Activated naive CD4-positive, alpha-beta T cell treated with anti-CD3 and anti-CD28 coated beads, Interleukin-2, amount 10 ng/mL, durations not matched to agents 7 days and 5 days (primary cell): Measurements from ENCODE around the gene ECM1.

Experiments used
- CTCF ChIA-PET: fragments of 350-600 bp; sonication (Branson Sonifier 250); formaldehyde crosslinking; loops from one replicate; lab custom pipeline; 2021; ENCODE audit warnings: antibody characterized with exemption; lab: Charles Lee
- DNase-seq: peaks from one replicate; pipeline ENCODE4 v3.0.0-alpha.2; 2020
- H3K27ac Mint-ChIP-seq: one replicate; pipeline ENCODE4 v1.8.0; 2021; ENCODE audit warnings: mild to moderate bottlenecking, moderate library complexity, mixed read lengths
- H3K27me3 Mint-ChIP-seq: one replicate; pipeline ENCODE4 v1.8.0; 2021; ENCODE audit warnings: mild to moderate bottlenecking, mixed read lengths
- H3K36me3 Mint-ChIP-seq: one replicate; pipeline ENCODE4 v1.8.0; 2021; ENCODE audit warnings: mixed read lengths
- H3K4me1 Mint-ChIP-seq: one replicate; pipeline ENCODE4 v1.8.0; 2021; ENCODE audit warnings: mixed read lengths
- H3K4me3 Mint-ChIP-seq: one replicate; pipeline ENCODE4 v1.8.0; 2021; ENCODE audit warnings: mild to moderate bottlenecking, moderate library complexity, mixed read lengths
- H3K9me3 Mint-ChIP-seq: one replicate; pipeline ENCODE4 v1.8.0; 2021; ENCODE audit warnings: mixed read lengths

Gene ECM1

DNA sequence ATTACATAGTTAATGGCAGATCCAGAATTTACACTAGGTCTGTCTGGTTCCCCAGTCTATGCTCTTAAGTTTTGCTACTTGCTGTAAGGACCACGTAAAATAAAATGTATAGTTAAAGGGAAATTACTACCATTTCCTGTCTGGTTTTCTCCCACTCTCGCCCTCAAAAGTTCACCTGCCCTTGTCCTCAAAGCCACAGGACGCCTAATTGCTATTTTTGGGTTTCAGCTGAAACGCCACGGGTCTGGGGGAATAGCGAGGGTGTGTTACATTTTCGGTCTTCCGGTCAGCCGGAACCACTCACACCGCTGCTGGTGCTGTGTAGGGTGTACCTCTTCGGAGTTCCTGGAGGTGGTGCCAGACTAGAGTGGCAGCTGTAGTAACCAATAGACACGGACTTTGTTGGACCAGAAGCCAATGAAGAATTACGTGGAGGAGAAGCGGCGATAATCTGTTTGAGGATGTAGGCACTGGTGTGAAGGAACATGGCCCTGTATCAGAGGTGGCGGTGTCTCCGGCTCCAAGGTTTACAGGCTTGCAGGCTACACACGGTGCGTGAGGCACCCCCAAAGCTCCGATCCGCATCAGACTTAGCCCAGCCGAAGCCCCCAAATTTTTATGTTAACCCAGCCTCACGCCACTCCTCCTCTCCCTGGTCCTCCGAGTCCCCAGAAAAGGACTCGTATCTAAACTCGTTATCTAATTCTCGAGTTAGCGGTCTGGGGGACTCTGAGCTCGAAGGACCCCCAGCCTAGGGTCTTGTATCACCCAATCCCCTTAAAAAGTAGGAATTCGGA is 20.7 kb upstream of the ECM1 start, which contains the start of gene TARS2:
TSS of gene TARS2 (plus strand) at position 454 of the 797 bp plus-strand sequence. CDS start at position 486, 32 bp downstream.
- CTCF ChIA-PET, result interaction anchor here (1.1 kb wide), 1 partner anchor 231 kb away, joined by 3 read pairs; no protein-coding TSS in a partner anchor
- peaks cover 27% of the 10 kb centered on the region for H3K4me1 Mint-ChIP-seq
- peak within 1 kb of the TSS; percentile 94 for H3K27ac Mint-ChIP-seq
- peak; percentile 97 for DNase-seq
- H3K4me3 Mint-ChIP-seq, result peak within 1 kb of the TSS; percentile 92
- peaks cover 20% of the 10 kb centered on the region for H3K36me3 Mint-ChIP-seq
- no peaks in the 10 kb centered on the region for H3K27me3 Mint-ChIP-seq
- H3K9me3 Mint-ChIP-seq, result no peaks in the 10 kb centered on the region

DNA sequence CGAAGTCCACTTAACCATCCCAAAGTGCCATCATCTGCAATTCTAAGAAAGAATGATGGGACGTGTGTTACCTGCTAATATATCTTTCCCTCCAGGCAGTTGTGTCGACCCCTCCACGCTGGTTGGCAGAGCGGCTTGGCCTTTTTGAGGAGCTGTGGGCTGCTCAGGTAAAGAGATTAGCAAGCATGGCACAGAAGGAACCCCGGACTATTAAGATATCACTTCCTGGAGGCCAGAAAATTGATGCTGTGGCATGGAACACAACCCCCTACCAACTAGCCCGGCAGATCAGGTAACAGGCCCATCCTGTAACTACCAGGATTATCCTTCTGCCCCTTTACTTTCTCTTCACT is 20.2 kb upstream of the ECM1 start:
- Mint-ChIP-seq H3K4me3 (peak overlapping the region; percentile 92), H3K4me1 (peaks cover 27% of the 10 kb centered on the region), H3K27me3 (no peaks in the 10 kb centered on the region), H3K9me3 (no peaks in the 10 kb centered on the region), H3K27ac (peak overlapping the region; percentile 94), H3K36me3 (peaks cover 22% of the 10 kb centered on the region)
- no peak for DNase-seq
- CTCF ChIA-PET, result interaction anchor here (1.1 kb wide), 1 partner anchor 232 kb away, joined by 3 read pairs; no protein-coding TSS in a partner anchor

DNA sequence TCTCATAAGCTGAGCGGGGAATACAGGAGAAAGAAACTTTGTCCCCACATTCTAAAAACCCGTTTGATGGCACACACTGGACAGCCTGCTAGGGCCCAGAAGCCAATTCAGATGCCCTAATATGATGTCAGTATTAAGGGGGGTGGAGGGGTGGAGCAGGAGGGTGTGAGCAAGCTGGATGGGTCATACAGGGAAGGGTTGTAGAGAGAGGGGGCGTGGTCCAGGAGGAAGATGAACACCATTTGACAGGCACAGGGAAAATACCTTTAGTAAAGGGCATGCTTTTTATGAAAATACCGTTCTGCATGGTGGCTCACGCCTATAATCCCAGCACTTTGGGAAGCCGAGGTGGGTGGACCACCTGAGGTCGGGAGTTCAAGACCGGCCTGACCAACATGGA is 14.7 kb upstream of the ECM1 start:
- DNase-seq, result no peak
- H3K9me3 Mint-ChIP-seq, result no peaks in the 10 kb centered on the region
- no peak overlapping the region for H3K27ac Mint-ChIP-seq
- H3K27me3 Mint-ChIP-seq, result no peaks in the 10 kb centered on the region
- peaks cover 12% of the 10 kb centered on the region for H3K4me1 Mint-ChIP-seq
- CTCF ChIA-PET, result no interaction called here
- H3K4me3 Mint-ChIP-seq, result no peak overlapping the region
- H3K36me3 Mint-ChIP-seq, result peaks cover 46% of the 10 kb centered on the region

DNA sequence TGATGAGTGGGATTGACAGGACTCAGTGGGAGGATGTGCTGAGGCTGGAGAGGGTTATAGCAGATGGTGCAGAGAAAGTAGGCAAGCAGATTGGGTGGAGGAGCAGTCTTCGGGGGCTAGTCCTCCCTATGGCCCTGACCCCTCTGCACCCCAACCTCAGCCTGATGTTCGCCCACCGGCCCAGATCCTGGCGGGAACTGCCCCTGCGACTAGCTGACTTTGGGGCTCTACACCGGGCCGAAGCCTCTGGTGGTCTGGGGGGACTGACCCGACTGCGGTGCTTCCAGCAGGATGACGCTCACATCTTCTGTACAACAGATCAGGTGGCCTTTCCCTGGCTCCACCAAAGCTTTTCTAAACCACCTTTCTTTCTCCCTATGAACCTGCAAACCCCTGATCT is 9.6 kb upstream of the ECM1 start:
- CTCF ChIA-PET, result no interaction called here

DNA sequence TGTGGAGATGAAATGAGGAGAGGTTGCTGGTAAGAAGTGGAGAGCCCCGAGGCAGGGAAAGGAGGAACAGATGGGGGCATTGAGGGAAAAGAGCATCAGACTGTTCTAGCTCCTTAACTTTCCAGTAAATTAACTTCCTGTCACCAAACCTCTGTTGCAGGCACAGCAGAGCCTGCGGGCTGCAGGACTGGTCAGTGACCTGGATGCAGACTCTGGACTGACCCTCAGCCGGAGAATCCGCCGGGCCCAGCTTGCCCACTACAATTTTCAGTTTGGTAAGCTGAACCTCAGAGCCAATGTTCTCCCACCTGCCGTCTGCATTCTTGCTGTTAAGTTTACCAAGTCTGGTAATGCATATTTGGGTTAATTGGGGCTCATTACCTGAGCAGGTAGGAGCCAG is 2.5 kb upstream of the ECM1 start:
- Mint-ChIP-seq H3K27ac (no peak overlapping the region), H3K36me3 (peaks cover 31% of the 10 kb centered on the region), H3K4me3 (no peak overlapping the region), H3K27me3 (no peaks in the 10 kb centered on the region), H3K9me3 (no peaks in the 10 kb centered on the region), H3K4me1 (peaks cover 9% of the 10 kb centered on the region)
- CTCF ChIA-PET, result no interaction called here
- DNase-seq, result no peak

More for the DNA sequence above, 9.6 kb upstream of the ECM1 start:
- no peaks in the 10 kb centered on the region for H3K4me1 Mint-ChIP-seq
- H3K4me3 Mint-ChIP-seq, result no peak overlapping the region
- no peaks in the 10 kb centered on the region for H3K27me3 Mint-ChIP-seq
- no peaks in the 10 kb centered on the region for H3K9me3 Mint-ChIP-seq
- DNase-seq, result no peak
- H3K27ac Mint-ChIP-seq, result no peak overlapping the region
- H3K36me3 Mint-ChIP-seq, result peaks cover 35% of the 10 kb centered on the region

DNA sequence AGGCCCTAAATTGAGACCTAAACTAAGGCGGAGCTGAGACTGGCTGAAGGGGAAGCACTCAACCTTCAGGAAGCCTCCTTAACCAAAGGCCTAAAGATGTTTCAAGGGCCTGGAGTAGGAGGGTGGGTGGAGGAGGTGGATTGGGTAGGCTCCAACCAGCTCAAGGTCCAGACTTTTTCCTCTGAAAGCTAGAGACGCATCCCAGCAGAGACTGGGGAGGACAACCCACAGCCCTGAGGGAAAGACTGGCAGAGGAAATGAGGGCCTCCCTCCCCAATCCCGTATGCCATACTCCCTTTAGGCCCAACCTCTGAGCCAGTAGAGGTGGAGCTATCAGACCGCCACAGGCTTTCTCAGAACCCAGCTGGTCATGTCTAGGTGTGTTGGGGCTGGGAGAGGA is 1.1 kb downstream of the ECM1 start:
- Mint-ChIP-seq H3K27ac (no peak overlapping the region), H3K36me3 (peaks cover 23% of the 10 kb centered on the region), H3K27me3 (no peaks in the 10 kb centered on the region), H3K4me1 (peaks cover 13% of the 10 kb centered on the region), H3K9me3 (no peaks in the 10 kb centered on the region), H3K4me3 (no peak overlapping the region)
- DNase-seq, result no peak
- CTCF ChIA-PET, result interaction anchor here (1.0 kb wide), 1 partner anchor 20 kb away, joined by 3 read pairs; no protein-coding TSS in a partner anchor

DNA sequence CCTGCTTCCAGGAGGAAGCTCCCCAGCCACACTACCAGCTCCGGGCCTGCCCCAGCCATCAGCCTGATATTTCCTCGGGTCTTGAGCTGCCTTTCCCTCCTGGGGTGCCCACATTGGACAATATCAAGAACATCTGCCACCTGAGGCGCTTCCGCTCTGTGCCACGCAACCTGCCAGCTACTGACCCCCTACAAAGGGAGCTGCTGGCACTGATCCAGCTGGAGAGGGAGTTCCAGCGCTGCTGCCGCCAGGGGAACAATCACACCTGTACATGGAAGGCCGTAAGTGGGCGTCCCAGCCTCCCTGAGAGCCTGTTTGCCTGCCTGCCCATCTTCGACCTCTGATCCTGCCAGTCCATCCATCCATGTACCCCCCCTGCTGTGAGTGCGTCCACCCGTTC is 3.6 kb downstream of the ECM1 start:
- H3K9me3 Mint-ChIP-seq, result no peaks in the 10 kb centered on the region
- H3K27ac Mint-ChIP-seq, result no peak overlapping the region
- H3K27me3 Mint-ChIP-seq, result peaks cover 4% of the 10 kb centered on the region
- no peak overlapping the region for H3K4me3 Mint-ChIP-seq
- no peak for DNase-seq
- CTCF ChIA-PET, result no interaction called here
- H3K4me1 Mint-ChIP-seq, result peaks cover 34% of the 10 kb centered on the region
- peaks cover 9% of the 10 kb centered on the region for H3K36me3 Mint-ChIP-seq

DNA sequence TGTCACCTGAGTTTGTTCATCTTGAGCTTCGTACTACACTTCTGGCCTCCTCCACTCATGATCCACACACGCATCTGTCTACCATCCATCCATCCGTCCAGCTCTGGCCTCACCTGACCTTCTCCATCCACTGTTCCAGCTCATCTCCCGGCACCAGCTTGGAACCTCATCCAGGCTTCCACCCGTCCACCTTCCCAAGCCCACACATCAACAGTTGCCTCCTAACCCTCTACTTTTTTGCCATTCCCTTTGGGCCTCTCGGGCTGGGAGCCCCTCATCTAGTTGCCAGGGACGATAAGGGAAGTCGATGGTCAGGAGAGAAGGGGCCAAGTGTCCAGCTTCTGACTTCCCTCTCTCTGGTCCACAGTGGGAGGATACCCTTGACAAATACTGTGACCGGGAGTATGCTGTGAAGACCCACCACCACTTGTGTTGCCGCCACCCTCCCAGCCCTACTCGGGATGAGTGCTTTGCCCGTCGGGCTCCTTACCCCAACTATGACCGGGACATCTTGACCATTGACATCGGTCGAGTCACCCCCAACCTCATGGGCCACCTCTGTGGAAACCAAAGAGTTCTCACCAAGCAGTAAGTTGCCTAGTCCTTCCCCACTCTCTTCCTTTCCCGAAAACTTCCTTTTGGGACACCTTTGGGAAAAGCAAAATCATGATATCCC is 4.2 kb downstream of the ECM1 start:
- Mint-ChIP-seq H3K27me3 (peaks cover 4% of the 10 kb centered on the region), H3K36me3 (peaks cover 4% of the 10 kb centered on the region), H3K9me3 (no peaks in the 10 kb centered on the region), H3K4me1 (peaks cover 38% of the 10 kb centered on the region), H3K27ac (no peak overlapping the region), H3K4me3 (no peak overlapping the region)
- DNase-seq, result no peak
- CTCF ChIA-PET, result no interaction called here

DNA sequence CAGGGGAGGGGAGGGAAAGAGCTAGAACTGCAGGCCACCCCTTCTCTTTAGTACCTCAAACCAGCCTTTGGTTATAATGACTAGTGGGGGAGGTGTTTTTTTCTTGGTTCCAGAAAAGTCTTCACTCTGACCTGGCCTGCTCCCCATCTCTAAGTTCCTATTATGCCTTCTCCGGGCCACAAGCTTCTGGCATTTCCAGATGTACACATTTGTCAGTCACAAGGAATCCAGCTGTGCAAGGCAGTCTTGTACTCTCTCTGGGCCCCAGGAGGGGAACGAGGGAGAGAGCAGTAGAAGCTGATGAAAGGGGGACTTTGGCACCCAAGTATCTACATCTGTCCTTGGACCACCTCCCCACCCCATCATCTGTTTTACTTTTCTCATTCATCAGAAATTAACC is 4.9 kb downstream of the ECM1 start:
- Mint-ChIP-seq H3K27ac (no peak overlapping the region), H3K4me3 (no peak overlapping the region), H3K9me3 (no peaks in the 10 kb centered on the region), H3K27me3 (peaks cover 4% of the 10 kb centered on the region), H3K4me1 (peaks cover 38% of the 10 kb centered on the region), H3K36me3 (peaks cover under 1% of the 10 kb centered on the region)
- no peak for DNase-seq
- CTCF ChIA-PET, result no interaction called here

DNA sequence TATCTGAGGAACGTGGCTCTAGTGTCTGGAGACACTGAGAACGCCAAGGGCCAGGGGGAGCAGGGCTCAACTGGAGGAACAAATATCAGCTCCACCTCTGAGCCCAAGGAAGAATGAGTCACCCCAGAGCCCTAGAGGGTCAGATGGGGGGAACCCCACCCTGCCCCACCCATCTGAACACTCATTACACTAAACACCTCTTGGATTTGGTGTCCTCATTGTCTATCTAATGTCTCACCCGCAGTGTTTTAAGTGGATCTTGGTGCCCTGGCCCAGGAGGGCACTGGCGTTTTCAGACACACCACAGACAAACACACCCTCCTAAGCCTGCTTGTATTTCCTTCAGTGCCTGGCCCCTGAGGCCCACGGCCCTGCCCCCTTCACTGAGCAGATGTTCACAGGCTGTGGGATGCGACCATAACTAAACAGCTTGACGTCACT is 5.5 kb downstream of the ECM1 start:
- Mint-ChIP-seq H3K36me3 (no peaks in the 10 kb centered on the region), H3K27me3 (peaks cover 4% of the 10 kb centered on the region), H3K27ac (no peak overlapping the region), H3K4me1 (peaks cover 33% of the 10 kb centered on the region), H3K4me3 (no peak overlapping the region), H3K9me3 (no peaks in the 10 kb centered on the region)
- CTCF ChIA-PET, result interaction anchor here (0.6 to 1.0 kb wide), 4 partner anchors 43 to 483 kb away, joined by 3 to 6 read pairs (median 3); no protein-coding TSS in a partner anchor
- no peak for DNase-seq

DNA sequence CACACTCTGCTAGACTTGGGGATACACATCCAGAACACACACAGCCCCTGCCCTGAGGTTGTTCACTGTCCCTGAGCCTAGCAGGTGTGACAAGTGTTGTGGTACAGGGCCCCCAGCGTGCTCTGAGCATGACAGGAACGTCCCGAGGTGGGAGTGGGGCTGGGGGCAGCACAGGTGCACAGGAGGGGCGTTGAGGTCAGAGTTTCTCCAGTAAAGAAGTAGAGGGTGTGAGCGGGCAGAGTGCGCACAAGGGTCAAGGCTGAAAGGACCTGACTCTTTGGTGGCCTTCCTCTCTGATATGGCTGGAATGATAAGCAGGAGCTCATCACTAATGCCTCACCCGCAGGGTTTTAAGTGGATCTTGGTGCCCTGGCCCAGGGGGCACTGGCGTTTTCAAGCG is 6.4 kb downstream of the ECM1 start:
- Mint-ChIP-seq H3K4me3 (peak overlapping the region; percentile 85), H3K27me3 (peaks cover 4% of the 10 kb centered on the region), H3K9me3 (no peaks in the 10 kb centered on the region), H3K36me3 (no peaks in the 10 kb centered on the region), H3K27ac (no peak overlapping the region), H3K4me1 (peaks cover 33% of the 10 kb centered on the region)
- CTCF ChIA-PET, result interaction anchor here (0.8 to 3.6 kb wide), 4 partner anchors 18 to 482 kb away, joined by 3 to 24 read pairs (median 4); no protein-coding TSS in a partner anchor
- DNase-seq, result no peak

DNA sequence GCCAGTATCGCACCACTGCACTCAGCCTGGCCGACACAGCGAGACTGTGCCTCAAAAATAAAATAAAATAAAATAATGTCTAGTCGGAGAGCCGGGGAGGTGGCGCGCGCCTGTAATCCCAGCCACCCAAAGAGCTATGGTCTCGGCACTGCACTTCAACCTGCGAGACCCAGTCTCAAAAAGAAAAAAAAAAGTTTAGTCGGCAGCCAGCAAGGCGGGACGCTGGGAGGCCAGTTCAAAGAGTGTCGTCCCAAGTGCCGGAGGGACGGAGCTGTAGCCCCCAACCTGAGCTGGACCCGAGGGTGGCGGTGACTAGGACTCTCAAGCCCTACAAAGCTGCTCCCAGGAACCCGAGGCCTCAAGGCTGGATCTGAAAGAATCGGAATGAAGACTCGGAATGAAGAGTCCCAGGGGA is 7.0 kb downstream of the ECM1 start:
- Mint-ChIP-seq H3K4me1 (peaks cover 33% of the 10 kb centered on the region), H3K9me3 (no peaks in the 10 kb centered on the region), H3K4me3 (peak overlapping the region; percentile 85), H3K27me3 (peaks cover 4% of the 10 kb centered on the region), H3K36me3 (no peaks in the 10 kb centered on the region), H3K27ac (peak overlapping the region; percentile 83)
- no peak for DNase-seq
- CTCF ChIA-PET, result interaction anchor here (0.6 to 3.6 kb wide), 3 partner anchors 17 to 259 kb away, joined by 3 to 24 read pairs (median 18); partner anchors contain the start of gene CA14

DNA sequence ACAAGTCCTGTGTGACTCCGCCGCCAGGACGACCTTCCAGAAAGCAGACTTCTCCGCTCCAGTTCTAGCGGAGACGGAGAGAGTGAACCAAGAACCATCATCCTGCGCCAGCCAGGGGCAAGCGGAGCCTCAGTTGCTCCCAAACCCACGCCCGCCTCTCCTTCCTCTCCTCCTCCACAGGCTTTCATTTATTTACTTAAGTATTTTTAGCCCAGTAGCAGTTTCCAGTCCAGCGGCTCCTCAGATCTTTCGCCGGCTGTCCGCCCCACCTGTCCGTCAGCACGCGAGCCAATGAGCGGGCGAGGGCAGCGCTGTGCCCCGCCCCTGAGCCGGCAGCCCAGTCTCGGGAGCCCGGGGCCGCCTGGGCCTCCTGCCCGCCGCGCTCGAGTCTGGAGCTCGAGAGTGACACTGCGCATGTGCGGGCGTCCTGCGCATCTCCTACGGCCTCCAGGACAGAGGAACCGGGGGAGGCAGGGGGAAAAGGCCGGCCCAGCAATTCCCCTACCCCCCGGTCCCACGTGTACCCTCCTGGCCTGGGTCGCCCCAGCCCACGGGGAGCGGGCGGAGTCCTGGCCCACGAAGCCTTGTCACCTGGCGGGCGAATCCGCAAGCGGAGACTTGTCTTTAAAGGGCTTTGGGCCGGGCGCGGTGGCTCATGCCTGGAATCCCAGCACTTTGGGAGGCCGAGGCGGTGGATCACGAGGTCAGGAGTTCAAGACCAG is 7.6 kb downstream of the ECM1 start, which contains the start of gene FALEC:
TSS of gene FALEC (plus strand) at position 425 of the 722 bp plus-strand sequence.
- DNase-seq, result peak; percentile 94
- peaks cover 4% of the 10 kb centered on the region for H3K27me3 Mint-ChIP-seq
- H3K4me3 Mint-ChIP-seq, result peak within 1 kb of the TSS; percentile 85
- H3K27ac Mint-ChIP-seq, result peak within 1 kb of the TSS; percentile 83
- H3K36me3 Mint-ChIP-seq, result no peaks in the 10 kb centered on the region
- CTCF ChIA-PET, result interaction anchor here (0.6 to 3.6 kb wide), 7 partner anchors 14 to 480 kb away, joined by 3 to 24 read pairs (median 3); partner anchors contain the start of gene CA14
- no peaks in the 10 kb centered on the region for H3K9me3 Mint-ChIP-seq
- H3K4me1 Mint-ChIP-seq, result peaks cover 33% of the 10 kb centered on the region
